Activated CD8-positive, alpha-beta memory T cell treated with anti-CD3 and anti-CD28 coated beads for 24 hours (primary cell): ENCODE measurements around the gene GPR101.

Experiments used
- DNase-seq: peaks from one replicate; pipeline ENCODE4 v3.0.0-alpha.2; 2020

GPR101 gene, protein sequence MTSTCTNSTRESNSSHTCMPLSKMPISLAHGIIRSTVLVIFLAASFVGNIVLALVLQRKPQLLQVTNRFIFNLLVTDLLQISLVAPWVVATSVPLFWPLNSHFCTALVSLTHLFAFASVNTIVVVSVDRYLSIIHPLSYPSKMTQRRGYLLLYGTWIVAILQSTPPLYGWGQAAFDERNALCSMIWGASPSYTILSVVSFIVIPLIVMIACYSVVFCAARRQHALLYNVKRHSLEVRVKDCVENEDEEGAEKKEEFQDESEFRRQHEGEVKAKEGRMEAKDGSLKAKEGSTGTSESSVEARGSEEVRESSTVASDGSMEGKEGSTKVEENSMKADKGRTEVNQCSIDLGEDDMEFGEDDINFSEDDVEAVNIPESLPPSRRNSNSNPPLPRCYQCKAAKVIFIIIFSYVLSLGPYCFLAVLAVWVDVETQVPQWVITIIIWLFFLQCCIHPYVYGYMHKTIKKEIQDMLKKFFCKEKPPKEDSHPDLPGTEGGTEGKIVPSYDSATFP

DNA sequence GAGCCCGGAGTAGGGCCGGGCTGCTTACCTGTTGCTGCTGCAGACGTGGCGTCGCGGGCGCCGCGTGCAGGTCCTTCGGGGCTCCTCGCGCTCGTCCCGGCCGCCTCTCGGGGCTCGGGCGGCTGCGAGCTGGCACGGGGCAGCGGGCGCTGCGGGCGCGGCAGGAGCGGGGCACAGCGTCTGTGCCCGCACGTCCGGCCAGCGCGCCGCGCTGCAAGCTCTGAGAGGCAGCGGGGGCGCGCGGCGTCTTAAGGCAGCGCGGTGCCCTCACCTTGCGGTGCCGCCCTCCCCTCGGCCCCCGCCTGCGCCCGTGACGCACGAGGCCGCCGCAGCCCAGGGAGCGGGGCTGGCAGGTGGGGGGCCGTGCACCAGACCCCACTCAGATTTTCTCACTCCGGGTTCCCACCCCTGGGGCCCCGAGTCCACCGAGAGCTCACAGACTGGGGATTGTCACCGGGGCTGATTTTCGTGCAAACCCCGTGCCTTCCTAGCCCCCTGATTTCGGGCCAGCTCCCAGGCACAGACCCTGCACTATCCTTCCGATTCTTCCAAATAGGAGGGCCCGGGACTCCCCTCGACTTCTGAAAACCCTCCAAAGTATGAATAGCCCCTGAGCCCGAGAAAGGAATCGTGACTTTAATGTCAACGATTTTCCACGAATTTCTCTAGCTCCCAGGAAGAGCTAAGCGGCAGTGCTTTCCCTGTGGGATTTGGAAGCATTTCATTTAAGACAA, at the start of gene GPR101:
Gene GPR101, minus strand, starts transcription at position 222 of the 734 bp plus-strand sequence. CDS start 2,321 bp downstream, outside the sequence.
- DNase-seq, result no peak

DNA sequence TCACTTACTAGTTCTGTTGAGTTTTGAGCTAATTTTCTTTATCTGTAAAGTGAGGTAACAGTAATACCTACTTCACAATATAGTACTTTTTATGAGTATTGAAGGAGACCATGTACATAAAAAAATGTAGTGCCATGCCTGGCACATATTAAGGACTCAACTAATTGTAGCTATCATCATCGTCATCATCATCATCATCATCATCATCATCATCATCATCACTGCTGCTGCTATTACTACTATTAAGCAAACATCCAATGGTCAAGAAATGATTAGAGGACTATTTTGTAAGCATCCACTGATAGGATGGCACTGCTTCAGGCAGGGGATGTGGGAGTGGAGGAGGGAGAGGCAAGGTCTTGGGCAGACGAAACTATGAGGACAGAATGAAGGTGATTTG, 47.4 kb upstream of the GPR101 start:
- no peak for DNase-seq

DNA sequence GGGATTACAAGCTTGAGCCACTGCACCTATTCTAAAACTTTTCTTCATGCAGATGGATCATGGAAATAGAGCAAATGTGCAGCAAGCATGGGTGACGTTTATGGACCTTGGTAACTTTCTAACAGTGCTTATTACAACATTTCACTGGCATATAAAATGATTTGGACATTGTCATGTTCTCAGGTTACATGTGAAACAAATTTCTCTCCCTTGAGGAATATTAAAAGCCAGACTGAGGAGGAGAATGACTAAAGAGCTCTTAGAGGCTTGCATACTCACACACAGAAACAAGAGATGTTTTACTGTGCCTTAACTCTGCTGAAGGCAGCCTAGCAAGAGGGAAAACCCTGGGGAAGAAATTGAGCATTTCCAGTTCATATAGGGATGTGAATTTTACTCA, 38.6 kb upstream of the GPR101 start:
- no peak for DNase-seq

DNA sequence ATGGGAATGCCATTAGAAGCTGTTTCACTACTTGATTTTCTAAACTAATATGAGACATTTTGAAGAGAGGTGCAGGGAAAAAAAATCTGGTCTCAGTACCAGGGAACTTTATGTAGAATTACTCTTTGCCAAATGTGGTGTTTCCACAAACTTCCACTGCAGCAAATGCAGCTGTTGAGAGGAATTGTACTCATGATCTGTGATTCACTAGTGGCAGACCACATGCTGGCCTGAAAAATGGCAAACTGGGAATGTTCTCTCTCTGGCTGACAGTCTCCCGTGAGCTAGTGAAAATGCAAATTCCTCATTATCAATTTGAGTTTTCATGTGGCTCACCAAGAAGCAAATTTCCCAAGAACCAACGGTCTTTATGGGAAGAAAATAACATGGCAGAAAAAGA, 37.8 kb upstream of the GPR101 start:
- no peak for DNase-seq

DNA sequence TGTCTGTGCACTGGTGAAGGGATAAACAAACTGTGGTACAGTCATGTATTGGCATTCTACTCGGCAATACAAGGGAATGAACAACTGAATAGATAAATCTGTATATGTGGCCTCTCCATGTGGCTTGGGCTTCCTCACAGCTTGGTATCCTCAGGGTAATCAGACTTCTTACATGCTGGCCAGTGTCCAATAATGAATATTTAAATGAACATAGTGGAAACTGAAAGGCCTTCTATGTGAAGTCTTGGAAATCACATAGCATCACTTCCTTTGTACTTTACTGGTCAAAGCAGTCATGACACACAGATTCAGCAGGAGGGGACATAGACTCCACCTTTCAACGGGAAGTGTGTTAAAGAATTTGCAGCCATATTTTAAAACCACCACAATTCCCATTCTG, 33.4 kb upstream of the GPR101 start:
- no peak for DNase-seq

DNA sequence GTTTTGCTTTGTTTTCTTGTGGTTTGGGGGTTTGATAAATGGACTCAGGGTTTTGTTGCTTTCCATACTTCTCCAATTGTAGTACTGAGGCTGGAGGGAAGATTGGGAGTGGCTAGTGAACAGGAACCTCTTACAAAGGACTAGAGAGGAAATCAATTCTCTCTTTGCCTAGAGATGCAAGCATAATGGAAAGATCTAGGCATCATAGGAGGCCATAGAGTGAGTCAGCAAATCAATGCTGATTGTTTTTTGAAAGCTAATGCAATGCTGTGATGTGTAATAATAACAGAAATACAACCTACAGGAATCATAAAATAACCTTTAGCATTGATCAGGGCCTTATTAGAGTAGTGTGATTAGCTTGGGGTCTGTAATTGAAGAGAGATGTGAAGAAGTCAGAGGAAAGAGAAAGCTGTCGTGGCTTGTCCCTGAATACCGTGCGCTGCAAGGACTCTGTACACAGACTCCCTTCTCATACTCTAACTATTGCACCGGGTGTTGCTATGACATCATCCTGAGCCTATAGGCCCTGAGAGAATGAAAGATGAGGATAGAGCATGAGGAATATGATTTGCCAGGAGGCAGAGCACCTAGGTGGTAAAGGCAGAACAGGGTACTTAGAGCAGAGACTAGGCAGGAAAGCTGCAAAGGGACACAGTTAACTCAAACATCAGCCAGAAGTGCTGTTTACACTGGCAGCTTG, 29.3 kb upstream of the GPR101 start:
- DNase-seq, result no peak

DNA sequence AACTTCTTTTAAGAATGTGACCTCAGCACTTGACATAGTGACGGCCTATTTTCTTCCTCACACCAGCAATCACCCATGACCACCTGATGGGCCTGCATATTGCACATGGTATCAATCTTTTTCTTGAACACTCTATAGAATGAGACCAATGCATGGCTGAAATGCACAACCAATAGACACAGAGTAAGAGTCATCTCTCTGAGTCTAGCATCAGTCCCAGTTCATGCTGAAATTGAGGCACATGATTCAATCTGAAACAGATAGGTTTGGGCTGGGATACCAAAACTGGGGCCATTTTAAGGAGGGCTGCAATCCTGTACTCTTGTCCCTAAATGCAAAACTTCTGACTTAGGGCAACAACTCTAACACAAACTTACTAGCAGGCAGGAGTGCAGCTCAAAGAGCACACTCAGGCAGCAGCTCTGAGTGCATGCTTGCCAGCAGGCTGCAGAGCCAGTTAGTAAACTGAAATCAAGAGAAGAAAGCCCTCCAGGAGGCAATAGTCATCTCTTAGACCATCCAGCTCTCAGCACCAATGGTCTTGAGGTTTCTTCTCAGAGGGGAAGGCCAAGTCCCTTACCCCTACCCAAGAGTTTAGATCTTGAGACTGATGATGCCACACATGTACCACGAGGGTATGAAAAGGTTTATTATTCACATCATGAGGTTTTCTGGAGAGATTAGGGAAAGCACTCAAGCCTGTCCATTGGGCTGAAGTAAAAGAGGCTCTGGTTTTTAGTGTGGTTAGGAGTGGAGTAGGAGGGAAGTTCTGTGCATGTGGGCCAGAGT, 24.7 kb upstream of the GPR101 start:
- DNase-seq, result no peak

DNA sequence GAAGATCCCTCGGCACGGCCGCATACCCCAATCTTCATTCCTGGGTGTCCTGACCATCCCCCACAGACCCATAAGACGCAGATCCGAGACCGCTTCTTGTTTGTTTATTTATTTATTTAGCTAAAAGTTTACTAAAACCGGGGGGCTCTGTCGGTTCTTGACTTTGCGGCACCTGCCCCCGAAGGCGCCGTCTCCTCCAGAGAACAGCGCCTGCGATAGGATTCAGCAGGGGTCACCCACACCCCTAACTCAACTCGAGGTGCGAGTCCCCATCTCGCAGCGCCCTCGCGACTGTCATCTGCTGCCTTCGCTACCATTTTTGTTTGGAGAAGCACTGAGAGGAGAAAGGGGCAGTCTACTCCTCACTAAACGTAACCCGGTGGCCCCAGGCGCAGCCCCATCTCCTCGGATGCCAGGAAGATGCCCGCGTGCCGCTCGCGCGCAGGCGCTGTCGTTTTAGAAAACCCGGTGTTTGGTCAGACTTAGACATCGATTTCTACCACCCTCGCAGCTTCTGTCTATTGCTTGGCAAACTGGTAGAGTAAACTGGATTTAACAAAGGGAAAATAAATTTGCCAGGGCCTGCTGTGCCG, 18.9 kb upstream of the GPR101 start:
- DNase-seq, result peak; percentile 73

DNA sequence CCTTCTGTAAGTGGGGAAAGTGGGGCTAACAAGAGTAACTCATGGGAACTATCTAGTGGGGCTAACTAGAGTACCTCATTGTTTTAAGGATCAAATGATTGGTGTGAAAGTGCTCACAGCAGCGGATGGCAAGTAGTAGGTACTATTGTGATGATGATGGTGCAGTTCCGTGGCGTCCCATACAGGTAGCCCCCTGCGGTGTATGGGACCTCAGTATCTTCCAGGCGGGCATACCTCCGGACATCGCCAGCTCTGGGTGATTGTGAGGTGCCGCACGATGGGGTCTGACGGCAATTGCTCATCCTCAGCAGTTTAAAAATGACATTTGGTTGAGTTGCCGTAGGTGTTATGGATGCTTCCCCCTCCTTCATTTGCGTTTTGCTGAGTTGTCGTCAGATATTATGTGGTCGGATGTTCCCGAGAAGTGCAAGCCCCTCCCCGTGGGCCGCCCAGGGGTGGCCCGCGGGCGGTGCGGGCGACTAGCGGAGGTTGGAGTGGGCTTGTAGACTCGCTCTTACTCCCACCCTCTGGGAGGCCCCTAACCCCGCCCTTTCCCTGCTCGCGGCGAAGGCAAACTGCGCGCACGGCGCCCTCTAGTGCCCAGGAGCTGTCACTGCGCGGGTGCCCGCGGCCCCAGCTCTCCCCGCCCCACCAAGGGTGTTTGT, 18.3 kb upstream of the GPR101 start:
- DNase-seq, result peak; percentile 91

DNA sequence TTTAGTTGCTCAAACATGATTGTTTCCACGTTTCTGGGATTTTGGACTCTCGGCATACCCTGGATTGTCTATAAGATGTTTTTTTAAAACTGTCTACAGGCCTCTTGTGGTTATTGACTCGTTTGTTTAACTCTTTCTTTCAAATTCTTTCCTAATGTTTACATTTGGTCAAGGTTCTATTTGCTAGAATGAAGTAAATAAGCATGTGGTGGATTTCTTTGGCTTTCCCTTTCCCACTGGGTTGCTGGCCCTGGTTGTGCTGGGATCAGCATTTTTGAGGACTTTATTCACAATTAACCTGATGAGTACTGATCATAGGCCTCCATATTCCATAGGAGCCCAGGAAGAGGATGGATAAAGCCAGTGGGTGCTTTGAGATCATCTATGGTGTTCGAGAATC, 11.1 kb upstream of the GPR101 start:
- no peak for DNase-seq

DNA sequence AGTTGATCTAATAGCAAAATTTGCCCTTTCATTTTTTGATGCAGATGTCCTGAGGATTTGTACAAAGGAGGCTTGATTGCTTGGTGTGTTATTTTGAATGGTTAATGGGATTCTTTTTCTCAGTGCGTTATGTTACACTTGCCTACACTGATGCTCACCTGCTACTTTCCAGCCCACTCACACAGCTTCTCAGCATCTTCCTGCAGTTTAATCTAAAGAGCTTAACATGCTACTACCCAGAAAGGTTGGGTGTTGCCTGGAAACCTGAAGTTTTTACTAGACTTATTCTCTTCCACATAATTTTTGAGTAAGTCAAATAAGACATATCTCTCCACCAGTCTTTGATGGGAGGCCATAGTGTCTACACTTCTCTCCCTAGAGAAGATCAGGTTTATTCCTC, 9.9 kb upstream of the GPR101 start:
- DNase-seq, result no peak

DNA sequence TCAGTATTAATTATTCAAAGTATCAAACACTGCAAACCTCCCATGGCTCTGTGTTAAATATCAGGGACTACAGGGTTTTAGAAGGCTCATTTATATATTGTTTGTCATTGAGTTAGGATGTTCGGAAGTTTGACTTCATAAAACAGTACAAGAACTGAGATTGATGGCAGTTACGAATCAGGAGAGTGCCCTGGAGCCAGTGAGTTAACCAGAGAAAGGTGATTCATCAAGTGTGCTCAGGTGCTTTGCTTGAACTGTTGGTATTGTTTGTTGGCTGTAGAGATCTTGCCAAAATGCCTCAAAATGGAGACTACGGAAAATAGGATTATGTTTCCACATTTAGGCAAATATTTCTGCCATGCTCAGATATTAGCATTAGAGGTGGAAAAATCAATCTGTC, 7.5 kb upstream of the GPR101 start:
- DNase-seq, result no peak

DNA sequence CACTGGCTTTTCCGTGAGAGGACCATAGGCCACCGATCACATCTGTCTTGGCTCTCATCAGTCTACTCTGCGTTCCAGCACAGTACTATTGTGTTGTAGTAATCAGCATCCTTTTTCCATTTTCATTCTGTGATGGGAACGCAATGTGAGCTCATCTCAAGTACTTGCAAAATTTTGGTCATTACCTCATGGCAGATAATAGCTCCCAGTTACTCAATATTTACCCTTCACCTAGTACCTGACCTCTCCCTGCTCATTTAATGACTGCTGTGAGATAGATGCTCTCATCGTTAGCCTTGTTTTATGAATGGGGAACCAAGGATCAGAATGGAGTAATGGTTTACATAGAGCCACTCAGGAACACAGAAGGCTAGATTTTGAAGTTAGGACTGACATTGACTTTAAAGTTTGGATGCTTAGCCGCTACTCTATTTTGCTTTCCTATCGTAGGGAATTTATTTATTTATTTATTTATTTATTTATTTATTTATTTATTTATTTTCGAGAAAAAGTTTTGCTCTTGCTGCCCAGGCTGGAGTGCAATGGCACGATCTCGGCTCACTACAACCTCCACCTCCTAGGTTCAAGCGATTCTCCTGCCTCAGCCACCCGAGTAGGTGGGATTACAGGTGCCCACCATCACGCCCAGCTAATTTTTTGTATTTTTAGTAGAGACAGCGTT, 6.5 kb upstream of the GPR101 start:
- DNase-seq, result no peak

DNA sequence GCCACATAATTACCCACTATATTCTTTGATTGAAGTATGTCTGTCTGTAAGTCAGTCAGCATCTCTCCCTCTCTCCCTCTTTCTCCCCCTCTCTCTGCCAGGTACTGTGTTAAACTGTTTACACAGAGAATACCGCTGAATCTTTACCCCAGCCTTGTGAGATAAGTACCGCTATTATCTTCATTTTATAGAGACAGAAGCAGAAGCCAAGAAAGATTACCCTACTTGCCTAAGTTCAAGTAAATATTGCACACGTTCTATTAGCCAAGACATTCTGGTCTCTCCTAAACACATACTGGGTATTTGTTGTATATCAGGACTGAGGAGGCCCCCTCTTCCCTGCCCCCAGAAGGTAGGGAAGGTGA, 695 bp upstream of the GPR101 start:
- DNase-seq, result no peak

DNA sequence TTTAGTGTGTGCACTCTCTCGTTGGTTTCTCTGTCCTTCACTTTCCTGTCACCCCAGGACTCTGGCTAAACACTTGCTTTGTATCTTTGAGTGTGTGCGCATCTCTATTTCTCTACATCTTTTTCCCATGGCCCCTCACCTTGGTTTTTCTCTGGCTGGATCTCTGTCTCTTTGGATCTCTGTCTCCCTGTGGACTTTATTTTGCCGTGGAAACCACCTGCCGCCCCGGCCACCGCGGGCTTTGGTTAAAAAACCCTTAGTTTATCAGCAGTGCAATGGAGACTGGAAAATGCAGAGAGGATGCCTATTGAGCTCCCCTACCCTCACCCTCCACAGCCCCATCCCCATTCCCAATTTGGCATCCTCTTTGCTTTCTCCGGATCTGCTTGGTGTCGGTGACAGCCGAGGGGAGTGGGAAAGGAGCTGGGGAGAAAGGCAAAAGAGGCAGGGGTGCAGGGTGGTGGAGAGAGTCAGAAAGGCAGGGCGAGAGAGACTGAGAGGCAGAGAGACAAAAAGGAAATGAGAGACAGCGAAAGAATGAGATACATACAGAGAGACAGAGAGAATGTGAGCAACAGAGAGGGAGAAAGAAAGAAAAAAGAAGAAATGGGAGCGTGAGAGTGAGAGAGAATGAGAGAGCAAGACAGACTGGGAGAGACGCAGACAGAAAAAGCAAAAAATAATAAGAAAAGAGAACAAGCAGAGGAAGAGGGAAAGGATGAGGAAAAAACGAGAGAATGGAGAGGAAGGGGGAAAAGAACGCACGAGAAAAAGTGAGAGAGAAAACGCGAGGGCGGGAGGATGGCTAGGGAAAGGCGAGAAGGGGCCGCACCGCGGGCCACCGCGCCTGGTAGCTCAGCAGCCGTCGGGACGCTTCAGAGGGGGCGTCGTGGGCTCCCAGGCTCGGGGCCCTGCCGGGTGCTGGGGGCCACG, 688 bp downstream of the GPR101 start:
- no peak for DNase-seq

DNA sequence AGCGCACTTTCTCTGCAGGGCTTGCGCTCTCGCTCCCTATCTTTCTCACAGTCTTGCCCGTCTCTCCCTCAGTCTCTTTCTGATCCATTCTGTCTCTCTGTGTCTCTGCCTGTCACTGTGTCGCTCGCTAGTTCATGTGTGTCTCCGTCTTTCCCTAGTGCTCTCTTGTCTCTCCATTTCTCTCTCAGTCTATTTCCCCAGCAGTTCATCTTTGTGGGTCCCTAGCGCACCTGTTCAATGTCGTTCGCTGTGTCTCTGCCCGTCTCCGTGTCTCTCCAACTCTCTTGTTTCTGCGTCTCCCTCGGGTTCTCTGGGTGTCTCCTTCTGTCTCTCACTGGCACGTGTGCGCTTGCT, 1.5 kb downstream of the GPR101 start:
- DNase-seq, result no peak

DNA sequence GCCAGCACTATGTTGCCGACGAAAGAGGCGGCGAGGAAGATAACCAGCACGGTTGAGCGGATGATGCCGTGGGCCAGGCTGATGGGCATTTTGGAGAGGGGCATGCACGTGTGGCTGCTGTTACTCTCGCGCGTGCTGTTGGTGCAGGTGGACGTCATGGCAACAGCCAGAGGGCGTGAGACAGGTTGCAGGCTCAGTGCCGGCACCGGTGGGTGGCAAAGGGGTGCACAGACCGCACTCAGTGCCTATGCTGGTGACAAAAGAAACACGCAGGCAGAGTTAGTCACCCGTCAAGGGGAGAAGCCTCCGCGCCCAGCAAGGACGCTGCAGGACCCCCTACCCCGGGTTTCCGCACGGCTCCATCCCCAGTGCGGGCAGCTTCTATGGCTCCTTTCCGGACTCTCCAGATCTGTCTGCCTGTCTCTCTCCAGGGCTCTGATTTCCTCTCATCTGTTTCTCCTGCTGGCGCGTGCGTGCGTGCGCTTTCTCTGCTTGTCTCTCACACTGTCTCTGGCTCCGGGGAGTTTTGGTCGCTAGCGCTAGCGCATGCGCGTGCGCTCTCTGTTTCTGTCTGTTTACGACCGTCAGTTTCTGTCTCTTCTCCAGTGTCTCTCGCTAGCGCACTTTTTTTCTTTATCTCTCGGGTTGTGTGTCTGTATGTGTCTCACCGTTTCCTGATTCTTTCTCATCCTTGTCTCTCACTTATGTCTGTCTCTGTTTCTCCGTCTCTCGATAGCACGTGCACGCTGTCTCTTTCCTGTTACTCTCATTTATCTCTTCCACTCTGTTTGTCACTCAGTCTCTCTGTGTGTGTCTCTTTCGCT, 2.1 kb downstream of the GPR101 start:
- DNase-seq, result peak; percentile 64

DNA sequence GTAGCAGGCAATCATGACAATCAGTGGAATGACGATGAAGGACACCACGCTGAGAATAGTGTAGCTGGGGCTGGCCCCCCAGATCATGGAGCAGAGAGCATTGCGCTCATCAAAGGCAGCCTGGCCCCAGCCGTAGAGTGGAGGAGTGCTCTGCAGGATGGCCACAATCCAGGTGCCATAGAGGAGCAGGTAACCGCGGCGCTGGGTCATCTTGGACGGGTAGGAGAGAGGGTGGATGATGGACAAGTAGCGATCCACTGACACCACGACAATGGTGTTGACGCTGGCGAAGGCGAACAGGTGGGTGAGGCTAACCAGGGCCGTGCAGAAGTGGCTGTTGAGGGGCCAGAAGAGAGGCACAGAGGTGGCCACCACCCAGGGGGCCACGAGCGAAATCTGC, 2.8 kb downstream of the GPR101 start:
- no peak for DNase-seq

DNA sequence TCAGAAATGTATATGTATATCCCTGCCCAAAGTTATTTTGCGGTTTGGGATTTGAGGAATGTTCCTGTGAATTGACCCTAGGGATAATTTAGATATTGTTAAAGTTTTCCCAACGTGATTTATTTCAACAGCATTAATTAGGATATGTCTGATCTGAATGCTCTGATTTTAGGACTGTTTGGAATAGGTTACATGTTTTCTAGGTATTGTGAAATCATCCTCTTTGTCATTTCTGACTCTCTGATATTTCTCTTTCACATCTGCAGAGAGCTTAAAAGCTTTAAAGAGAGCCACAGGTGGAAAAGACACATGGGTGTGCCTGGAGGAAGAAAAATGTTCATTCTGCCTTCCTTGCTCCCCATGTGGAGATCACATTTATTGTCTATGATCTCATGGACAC, 5.1 kb downstream of the GPR101 start:
- DNase-seq, result no peak
